ENCODE data around the gene TUSC2. TPM values are rescaled to one million over a fixed set of nuclear protein-coding genes. Genes with fewer than 3 reads are reported as not detected.
A peak's percentile ranks its signal among the peaks of the same experiment; 100 is the strongest.

TUSC2 gene
- total and polyA plus RNA-seq, 9 of the 15 experiments (the other 6 are each of a cell fraction or from before 2014, with no cell fraction given): 2.8 to 67.5 (median 25.8) TPM

GRCh38 chr3:50347187-50347813 lies 19.3 kb upstream of the TUSC2 start (continued):
- TF ChIP-seq ZBTB40 (IDR thresholded peaks at IDR 0.05) (peak; percentile 77), ZBTB40 (CRISPR knock-in tag; IDR thresholded peaks at IDR 0.05) (peak; percentile 53; the same call in 1 of the 2 replicates), ZBED1 (IDR thresholded peaks at IDR 0.05) (no peak), ZC3H4 (CRISPR knock-in tag; IDR thresholded peaks at IDR 0.05; ENCODE audit: borderline replicate concordance) (no peak), ZNF24 (IDR thresholded peaks at IDR 0.05) (no peak), MCM7 (IDR thresholded peaks at IDR 0.05) (no peak), JUN (IDR thresholded peaks at IDR 0.05; ENCODE audit: borderline replicate concordance, low read depth, low read length) (peak; percentile 34; the same call in 1 of the 2 replicates), JUN (CRISPR knock-in tag; IDR thresholded peaks at IDR 0.05; ENCODE audit: borderline replicate concordance) (no peak), PRPF4 (IDR thresholded peaks at IDR 0.05; ENCODE audit: insufficient read depth, low read depth, low read length, poor library complexity, severe bottlenecking) (no peak), BRF1 (IDR thresholded peaks at IDR 0.05; ENCODE audit: borderline replicate concordance, extremely low read depth, insufficient read length) (no peak), DPF2 (IDR thresholded peaks at IDR 0.05) (0 out of 2 replicates have a peak, but pooled peaks have one; percentile 7), FOSL1 (tag; conservative IDR thresholded peaks at IDR 0.05) (peak; percentile 58), CAMTA2 (CRISPR knock-in tag; conservative IDR thresholded peaks at IDR 0.05) (no peak), HMG20B (CRISPR knock-in tag; IDR thresholded peaks at IDR 0.05) (no peak), YBX1 (IDR thresholded peaks at IDR 0.05) (no peak), PATZ1 (CRISPR knock-in tag; IDR thresholded peaks at IDR 0.05; ENCODE audit: borderline replicate concordance) (no peak), ZNF699 (CRISPR knock-in tag; IDR thresholded peaks at IDR 0.05; ENCODE audit: insufficient replicate concordance) (no peak), TEAD2 (tag; IDR thresholded peaks at IDR 0.05) (no peak)
